SKM-1 treated with dmso at 0.1 percent for 144 hours (cell line): ENCODE results near the gene LIPG.

ENCODE experiments used
- DNase-seq: peaks from one replicate; lab custom pipeline; 2025; ENCODE audit not compliant: unreplicated experiment; lab: John Stamatoyannopoulos, UW

LIPG gene

DNA sequence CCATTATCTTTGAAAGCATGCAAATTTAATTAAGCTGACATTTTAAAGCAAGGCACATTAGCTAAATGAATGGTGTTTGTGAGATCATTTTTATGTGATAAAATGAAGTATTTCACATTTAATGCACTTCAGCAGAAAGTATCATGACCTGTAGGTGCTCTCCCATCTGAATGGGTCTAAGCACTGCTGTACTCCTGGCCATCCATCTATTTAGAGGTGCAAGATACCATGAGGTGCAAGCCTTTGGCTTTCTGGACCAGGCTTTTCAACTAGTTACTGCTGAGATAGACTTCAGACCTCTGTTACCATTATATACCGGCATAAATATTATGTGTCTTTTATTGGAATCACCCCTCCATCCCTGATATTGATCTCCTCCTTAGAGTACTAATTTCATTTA, 15.6 kb upstream of the LIPG start:
- DNase-seq = no peak

DNA sequence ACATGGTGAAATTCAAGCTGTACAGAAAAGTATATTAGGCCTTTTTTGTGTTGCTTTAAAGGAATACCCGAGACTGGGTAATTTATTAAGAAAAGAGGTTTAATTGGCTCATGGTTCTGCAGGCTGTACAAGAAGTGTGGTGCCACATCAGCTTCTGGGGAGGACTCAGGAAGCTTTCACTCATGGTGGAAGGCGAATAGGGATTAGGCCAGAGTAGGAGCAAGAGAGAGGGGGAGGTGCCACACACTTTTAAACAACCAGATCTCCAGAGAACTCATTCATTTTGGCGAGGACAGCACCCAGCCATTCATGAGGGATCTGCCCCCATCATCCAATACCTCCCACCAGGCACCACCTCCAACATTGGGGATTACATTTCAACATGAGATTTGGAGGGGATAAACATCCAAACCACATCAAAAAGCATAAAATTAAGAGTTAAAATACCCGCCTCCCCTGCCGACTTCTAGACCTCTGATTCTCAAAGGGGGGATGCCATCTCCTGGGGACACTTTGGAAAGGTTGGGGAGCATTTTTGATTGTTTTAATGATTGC, 15.1 kb upstream of the LIPG start:
- DNase-seq = no peak

DNA sequence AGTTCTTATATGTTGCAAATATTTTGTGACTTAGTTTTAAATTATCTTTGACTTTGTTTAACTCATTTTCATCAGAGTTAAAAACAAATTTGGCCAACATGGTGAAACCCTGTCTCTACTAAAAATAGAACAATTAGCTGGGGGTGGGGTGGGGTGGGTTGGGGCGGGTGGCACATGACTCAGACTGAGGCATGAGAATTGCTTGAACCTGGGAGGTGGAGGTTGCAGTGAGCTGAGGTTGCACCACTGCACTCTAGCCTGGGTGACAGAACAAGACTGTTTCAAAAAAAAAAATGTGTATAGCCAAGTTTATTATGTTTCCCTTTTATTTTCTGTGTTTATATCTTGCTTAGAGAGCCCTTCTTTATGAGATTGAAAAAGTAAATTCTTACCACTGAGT, 14.2 kb upstream of the LIPG start:
- peak; percentile 25 for DNase-seq

DNA sequence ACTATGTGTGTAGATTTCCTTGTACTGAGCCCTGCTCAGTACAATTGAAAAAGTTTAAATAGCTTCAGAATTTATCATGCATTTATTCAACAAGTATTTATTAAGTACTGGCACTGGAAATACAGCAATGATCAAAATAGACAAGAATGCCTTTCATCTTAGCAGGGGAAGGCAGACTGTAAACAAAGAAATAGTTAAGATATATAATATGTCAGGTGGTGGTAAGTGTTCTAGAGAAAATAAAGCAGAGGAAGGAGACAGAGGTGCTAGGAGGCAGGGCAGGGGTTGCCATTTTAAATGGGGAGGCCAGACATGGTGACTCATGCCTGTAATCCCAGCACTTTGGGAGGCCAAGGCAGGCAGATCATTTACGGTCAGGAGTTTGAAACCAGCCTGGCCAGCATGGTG, 13.6 kb upstream of the LIPG start:
- no peak for DNase-seq

DNA sequence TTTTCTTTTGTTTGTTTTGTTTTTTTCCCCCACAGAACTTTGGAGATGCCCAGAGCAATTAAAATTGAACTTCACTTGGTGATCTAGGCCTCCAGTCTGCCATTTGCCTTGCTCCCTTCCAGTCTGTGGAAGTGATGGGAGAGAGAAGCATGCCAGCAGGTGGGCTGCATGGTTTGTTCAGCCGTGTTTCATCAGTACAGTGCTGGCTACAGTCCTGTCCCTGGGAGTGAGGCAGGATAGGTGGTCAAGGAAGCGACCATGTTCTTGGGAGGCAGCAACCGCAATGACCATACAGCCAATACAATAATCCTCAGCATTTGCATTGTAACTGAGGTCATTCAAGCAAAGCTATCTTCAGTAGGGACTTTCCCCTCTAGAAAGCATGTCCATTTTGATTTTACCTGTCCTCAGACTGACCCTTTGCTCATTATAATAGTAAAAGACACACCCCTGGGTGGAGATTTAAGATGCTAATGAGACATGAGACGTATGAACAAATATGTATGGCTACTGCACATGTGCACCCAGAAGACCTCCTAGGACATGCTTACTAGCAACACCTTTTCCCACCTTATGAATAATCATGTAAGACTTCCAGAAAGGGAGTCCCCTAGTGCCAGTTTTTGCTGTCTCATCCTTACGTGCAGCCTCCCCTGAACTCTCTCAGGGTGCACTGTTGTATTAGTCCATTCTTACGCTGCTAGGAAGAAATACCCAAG, 11.1 kb upstream of the LIPG start:
- DNase-seq = no peak

DNA sequence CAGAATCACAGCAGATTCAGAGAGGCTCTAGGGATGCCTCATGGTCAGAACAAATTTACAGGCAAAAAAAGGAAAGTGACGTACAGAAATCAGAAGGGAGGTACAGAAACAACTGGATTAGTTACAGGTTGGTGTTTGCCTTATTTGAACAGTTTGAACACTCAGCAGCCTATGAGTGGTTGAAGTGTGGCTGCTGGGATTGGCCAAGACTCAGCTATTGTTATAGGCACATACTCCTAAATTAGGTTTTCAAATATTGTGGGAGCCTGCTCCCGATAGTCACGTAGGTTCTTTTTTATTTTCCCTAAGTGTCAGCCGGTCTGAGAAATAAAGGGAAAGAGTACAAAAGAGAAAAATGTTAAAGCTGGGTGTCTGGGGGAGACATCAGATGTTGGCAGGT, 8.9 kb upstream of the LIPG start:
- no peak for DNase-seq

DNA sequence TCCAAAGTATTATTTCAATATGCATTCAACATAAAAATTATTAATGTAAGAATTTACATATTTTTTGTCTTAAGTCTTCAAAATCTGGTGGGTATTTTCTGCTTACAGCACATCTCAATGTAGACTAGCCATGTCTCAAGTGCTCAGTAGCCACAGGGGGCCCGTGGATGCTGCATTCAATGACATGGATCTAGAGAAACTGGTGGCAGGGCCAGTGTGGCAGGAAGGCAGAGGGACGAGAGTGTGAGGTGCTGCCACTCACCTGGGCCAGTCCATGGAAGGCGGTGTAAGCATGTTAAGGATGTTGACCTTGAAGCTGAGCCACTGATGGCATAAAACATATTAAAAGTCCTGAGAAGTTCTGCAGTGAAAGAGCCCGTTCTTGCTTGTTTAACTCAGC, 6.2 kb upstream of the LIPG start:
- no peak for DNase-seq

DNA sequence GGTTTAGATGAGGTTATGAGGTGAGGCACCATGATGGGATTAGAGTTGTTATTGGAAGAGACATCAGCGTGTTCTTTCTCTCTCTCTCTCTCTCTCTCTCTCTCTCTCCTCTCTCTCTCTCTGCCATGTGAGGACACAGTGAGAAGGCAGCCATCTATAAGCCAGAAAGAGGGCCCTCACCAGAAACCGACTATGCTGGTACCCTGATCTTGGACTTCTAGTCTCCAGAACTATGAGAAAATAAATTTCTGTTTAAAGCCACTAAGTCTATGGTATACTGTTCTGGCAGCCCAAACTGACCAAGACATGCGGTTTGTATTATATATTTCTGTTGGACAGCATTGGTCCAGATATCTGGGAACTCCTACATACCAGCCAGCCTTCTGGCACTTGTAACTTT, 3.5 kb upstream of the LIPG start:
- no peak for DNase-seq

DNA sequence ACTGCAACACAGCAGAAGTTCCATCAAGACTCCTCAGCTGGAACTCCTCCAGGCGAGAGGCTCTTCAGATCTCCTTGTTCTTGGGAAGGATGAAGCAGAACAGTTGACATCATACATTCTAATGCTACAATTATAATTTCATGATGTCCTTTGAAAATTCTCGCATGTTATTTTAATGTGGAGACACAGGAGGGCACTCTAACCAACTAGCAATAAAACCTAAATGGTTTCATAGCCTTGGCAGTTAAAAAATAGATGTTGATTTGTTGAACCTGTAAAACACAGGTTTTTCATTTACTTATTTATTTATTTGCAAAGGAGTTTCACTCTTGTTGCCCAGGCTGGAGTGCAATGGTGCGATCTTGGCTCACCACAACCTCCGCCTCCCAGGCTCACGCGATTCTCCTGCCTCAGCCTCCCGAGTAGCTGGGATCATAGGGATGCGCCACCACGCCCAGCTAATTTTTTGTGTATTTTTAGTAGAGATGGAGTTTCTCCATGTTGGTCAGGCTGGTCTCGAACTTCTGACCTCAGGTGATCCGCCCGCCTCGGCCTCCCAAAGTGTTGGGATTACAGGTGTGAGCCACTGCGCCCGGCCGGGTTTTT, 2.4 kb upstream of the LIPG start:
- DNase-seq = peak; percentile 44

DNA sequence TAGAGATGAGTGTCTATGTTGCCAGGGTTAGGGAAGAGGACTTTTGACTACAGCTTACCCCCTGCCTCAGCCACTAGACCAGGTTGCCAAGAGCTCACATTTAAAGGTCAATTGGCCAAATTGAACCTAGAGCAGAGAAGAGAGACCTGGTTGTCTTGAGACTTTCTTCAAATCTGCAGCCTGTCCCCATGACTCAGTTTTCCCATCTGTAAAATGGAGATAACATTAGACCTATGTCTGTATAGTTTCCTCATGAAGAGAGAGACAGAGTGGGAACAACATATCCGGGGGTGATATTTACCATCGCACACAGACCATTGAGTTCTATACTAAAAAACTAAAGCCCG, 1.6 kb upstream of the LIPG start:
- no peak for DNase-seq

DNA sequence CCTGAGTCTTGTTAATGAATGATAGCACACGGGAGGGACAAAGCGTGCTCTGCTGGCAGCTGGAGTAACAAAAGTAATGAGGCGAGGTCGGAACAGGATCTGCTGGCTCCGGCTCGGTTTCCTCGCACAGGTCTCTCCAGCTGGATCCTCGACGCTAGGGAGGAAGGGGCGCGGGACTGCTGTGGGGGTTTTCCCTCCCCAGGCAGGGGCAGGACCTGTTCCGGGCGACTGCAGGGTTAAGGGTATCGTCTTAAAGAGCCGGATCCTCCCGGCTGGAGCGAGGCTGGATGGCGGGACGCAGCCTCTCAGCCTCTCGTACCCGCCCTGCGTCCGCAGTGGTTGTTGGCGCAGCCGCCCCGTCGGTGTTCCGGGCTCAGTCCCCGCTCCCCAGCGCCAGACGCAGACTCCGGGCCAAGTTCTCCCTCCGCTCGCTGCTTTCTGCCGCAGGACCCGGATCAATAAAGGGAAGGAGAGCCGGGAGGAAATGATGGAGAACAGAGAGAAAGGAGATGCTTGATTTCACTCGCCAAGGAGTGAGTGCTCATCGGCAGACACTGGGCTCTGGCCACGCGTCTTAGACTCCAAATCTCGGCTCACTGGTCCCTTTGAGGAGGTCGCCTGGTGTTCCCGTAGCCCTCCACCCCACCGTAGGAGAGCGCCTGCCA, 1.1 kb upstream of the LIPG start:
- DNase-seq = no peak

DNA sequence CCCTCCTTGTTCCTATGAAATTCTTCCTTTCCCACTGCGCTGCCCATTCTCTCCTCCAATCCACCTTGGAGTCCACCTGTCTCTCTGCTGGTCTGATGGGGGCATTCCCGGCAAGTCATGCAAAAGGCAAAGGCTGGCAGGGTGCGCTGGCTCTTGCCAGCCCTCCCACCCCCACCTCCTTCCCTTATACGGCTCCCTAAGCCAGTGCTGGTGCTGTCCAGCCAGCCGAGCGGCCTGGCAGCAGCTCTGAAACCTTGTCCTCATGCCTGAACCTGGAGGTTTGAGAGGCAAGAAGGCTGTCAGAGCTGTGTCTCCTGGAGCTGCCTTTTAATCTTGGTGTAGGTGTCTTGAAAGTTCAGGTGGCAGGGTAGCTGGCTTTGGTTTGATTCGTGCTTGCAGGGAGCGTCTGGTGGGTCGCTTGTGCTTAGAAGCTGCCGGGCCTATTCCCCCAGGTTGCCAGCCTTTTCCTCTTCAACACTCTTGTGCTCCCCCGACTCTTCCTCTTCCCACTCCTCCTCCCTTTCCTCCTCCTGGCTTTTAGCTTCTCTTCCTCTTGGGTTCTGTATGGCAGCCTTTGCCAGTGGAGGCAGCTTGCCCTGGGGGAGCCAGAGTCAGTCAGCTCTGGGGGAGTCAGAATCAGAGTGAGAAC, 748 bp downstream of the LIPG start:
- DNase-seq = no peak

DNA sequence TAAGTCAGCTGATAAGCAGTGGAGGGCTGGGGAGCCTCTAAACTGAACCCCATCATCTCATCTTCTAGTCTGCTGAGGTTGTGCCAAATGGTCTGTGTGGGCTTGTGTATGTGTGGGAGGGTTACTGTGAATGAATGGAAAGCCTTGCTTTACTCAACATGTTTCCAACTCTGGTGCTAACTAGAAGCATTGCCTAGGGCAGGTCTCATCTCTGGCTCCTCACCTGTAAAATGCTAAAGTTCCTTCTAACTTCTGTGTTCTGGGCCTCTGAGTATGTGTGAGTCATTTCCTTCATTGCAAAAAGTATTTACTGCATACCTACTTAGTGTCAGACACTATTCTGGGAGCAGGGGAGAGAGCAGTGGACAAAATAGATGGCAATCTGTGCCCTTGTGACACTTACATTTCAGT, 1.3 kb downstream of the LIPG start:
- no peak for DNase-seq

DNA sequence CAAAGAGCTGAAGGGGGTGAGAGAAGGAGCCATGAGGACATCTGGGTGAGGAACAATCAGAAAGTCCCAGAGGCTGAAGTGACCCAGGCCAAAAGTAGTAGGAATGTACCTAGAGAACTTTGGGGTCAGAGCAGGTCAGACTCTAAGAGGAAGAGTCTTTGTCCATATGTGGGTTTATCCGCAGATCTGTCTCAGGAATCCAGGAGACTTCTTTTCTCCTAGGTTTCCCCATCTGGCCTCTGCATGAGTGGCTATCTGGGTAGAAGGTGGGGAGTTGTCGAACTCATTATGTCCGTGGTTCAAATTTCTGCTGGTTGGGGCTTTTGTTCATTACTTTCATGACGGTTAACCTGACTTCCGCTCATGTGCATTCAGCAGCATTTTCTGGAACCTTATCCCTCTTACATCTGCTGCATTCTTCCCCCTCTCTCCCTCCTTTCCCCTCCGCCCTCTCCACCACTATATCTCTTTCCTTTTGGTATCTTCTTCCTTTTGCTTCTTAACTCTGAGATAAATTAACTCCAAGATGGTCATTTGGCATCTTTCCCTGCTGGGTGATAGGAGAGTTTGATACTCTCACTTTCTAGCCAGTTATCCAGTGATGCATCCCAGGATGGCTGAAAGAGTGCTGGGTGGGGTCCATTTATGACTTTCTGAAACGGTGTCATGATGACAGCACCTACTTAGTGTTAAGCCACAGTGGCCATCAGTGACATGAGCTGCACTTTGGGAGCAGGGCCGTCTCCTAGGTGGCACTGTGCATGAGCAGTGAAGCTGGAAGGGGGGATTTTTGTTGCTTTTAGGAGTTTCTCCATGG, 2.1 kb downstream of the LIPG start:
- DNase-seq = no peak

DNA sequence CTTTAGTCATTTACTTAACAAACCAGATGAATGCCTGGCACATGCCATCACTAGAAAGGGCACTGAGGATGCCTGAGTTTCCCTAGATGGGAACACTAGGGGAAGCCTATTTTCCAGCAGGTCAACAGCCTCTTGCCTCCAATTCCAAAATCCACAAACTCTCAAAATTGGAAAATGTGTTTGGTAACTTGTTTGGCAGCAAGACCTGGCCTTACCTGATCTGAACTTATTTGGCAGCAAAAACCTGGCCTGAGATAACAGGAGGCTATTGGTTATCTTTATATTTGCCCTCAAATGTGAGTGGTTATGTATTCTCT, 2.6 kb downstream of the LIPG start:
- no peak for DNase-seq

DNA sequence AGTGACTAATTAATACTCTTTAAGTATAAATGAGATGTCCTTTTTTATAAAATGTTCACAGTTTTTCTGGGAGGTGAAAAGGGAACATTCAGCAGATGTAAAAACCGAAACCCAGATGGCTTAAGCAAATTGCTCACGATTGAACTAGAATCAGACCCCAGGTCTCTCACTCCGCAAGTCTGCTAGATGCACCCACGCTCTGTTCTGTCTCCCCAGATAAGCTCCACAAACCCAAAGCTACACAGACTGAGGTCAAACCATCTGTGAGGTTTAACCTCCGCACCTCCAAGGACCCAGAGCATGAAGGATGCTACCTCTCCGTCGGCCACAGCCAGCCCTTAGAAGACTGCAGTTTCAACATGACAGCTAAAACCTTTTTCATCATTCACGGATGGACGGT, 3.2 kb downstream of the LIPG start:
- DNase-seq = no peak

DNA sequence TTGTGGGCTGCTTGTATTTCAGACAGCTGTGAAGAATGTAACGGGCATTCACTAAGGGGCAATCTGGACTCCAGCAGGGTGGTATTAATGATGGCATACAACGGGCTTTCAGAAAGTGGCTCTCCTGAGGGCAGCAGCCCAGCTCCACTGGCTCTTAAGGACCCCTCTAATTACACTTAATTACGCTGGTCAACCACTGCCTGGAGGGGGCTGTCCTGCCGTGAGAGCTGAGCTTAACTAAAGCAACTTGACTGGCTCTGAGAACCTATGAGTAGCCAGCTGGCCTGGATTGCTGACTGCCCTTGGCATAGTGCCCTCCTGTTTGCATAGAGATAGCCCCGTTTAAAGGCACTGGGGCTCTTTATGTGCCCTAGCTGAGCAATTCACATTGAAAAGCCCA, 3.8 kb downstream of the LIPG start:
- no peak for DNase-seq

DNA sequence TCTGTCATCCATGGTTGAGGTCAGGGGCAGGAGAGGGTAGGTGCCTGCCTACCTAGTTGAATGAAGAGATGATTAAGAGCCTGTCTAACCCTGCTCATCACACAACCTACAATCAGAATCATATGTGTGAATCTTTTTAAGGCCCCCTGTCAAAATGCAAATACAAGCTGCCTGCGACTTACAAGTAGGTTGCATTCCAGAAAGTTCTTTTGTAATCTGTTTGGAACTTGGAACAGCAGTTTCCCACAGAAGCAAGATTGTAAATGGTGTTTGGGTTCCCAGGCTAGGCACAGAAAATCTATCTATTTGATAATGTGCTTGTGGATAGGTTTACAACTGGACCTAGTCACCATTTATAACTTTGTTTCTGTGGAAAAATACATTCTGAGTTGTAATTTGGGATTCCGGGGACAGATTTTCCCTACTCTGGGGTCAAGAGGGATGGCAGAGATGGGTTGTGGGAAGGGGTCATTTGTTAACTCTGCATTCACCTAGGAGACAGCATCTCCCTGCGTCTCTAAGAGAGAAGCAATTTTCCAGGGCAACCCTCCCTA, 4.4 kb downstream of the LIPG start:
- DNase-seq = no peak

DNA sequence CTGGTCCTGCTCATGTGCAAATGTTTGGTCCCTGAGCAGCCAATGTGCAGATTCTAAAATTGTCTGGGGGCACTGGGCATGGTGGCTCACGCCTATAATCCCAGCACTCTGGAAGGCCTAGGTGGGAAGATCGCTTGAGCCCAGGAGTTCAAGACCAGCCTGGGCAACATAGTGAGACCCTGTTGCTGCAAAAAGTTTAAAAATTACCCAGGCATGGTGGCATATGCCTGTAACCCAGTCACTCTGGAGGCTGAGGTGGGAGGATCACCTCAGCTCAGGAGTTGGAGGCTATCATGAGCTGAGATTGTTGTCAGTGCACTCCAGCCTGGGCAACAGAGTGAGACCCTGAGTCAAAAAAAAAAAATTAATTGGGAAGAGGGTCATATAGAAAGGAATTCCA, 5.1 kb downstream of the LIPG start:
- DNase-seq = no peak

DNA sequence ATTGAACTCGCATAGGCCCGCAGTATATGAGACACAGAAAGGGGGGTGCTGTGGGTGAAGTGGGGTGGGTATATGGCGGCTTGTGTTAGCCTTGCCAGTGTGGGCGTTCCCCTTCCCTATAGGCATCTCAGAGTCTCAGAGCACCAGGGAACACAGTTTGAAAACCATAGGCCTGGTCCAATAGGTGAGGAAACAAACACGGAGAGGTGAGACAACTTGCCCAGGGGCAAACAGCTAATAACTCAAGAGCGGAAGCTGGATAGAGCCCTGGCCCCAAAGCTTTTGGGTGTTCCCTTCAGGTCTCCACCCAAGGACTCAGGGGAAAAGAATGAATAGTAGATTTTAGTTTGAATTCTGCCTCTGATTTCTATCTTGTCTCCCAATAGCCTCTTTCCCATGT, 7.9 kb downstream of the LIPG start:
- no peak for DNase-seq

DNA sequence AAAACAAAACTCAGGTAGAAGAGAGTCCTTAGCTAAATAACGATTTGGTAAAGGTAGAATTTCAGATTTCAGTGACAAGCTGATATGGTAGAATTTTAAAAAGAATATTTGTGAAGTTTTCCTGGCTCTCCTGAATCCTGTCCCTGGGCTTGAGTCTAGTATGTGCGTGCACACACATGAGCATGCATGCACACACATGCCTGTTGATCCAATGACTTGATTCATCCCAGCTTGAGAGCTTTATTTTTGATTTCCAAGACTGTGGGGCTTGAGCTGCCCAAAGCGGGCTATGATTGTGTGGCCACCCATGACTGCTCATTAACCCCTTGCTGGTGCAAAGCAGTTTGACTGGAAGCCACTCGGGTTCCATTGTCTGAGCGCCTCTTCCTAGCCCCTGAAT, 9.0 kb downstream of the LIPG start:
- DNase-seq = no peak
